Activated T-cell treated with anti-CD3 and anti-CD28 coated beads for 48 hours (primary cell): ENCODE results near the gene OR4K1.
"Not testable (repeated sequence)": the region's sequence is repeated elsewhere in the genome, so short reads cannot be mapped to it uniquely, and the experiment has no call there.

ENCODE experiments used
- DNase-seq: peaks from one replicate; pipeline ENCODE4 v3.0.0-alpha.2; 2020; ENCODE audit warnings: low read depth

The OR4K1 gene, protein sequence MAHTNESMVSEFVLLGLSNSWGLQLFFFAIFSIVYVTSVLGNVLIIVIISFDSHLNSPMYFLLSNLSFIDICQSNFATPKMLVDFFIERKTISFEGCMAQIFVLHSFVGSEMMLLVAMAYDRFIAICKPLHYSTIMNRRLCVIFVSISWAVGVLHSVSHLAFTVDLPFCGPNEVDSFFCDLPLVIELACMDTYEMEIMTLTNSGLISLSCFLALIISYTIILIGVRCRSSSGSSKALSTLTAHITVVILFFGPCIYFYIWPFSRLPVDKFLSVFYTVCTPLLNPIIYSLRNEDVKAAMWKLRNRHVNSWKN

DNA sequence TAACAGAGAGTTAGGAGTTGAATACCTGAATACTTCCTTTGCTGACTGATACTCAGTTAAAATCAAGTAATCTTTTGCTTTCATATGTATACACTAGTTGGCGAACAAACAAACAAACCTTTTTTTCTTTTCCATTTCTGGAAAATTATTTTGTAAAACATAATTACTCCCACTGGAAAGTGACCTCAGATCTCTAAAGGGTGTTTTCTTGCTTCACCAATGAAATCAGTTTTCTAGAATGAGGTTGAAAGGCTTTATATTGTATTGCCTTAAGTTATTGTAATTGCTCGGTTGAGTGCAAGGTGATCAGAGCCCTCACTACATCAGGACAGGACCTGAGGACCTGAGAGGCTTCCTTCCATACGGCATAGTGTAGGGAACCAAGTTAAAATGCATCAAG lies at the start of gene OR4K1:
TSS of gene OR4K1 (plus strand) at position 301 of the 400 bp plus-strand sequence. CDS start 4,750 bp downstream, outside the sequence.
- DNase-seq: no peak

- DNase-seq: no peak
These were observed 35.4 kb upstream of the OR4K1 start for GRCh38 chr14:19895282-19895681.

- DNase-seq: no peak
These were observed 29.7 kb upstream of the OR4K1 start for GRCh38 chr14:19900999-19901398.

GRCh38 chr14:19902409-19902808 lies 28.3 kb upstream of the OR4K1 start:
- no peak for DNase-seq

- DNase-seq: no peak
These were observed 24.1 kb upstream of the OR4K1 start for GRCh38 chr14:19906665-19907064.

DNA sequence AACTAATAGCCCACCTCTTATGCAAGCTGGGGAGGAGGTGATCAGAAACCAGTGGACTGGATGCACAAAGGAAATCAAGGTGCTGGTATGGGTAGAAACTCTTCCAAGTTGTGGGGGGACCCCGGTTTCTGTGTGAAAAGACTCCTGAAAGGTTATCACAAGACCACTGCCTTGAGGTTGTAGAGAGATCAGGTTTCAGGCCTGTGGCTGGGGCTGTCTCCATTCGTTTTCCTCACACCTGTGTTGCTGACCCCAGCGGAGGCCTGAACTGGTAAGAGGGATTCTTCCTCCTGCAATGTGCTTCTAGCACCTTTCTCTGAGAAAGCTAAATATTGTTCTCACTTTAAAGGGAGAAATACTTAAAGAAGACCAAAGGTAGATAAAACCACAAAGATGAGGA lies 19.6 kb upstream of the OR4K1 start:
- DNase-seq: no peak

DNA sequence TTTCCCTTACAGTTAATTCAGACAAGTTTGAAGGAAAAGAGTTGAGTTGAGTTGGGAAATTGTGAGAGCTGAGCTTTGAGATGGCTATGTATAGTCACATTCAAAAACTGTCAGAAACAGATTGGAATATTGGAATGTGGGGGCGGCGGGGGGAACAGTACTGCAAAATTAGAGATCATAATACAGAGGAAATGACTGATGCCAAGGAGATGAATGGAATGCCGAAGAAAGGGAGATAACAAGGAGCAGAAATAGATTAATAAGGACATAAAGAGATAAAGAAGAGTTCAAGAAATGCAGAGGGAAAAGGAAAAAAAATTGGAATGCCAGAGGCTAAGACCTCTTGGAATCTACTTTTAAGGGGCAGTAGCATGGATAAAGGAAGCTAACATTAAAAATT lies 13.5 kb upstream of the OR4K1 start:
- DNase-seq: no peak

DNA sequence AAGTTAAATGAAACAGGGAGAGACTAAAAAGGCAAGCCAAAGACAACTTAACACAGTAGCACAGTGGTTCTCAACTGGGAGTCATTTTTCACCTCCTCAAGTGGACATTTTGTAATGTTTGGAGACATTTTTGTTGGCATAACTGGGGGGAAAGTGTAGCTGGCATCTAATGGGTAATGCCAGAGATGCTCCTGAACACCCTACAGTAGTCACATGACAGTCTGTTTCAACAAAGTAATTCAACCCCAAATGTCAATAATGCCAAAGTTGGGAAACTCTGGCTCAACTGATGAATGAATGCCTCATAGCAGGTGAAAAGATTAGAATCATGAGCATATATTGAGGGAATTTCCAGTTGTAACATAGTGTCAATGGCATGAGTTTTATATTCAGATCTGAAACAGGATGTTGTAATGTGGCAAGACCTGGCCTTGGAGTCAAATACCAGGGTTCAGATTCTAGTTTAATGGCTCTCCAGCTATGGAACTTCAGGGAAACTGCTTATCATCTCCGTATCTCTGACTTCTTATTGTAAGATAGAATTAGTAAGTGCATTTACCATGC lies 12.7 kb upstream of the OR4K1 start:
- no peak for DNase-seq

DNA sequence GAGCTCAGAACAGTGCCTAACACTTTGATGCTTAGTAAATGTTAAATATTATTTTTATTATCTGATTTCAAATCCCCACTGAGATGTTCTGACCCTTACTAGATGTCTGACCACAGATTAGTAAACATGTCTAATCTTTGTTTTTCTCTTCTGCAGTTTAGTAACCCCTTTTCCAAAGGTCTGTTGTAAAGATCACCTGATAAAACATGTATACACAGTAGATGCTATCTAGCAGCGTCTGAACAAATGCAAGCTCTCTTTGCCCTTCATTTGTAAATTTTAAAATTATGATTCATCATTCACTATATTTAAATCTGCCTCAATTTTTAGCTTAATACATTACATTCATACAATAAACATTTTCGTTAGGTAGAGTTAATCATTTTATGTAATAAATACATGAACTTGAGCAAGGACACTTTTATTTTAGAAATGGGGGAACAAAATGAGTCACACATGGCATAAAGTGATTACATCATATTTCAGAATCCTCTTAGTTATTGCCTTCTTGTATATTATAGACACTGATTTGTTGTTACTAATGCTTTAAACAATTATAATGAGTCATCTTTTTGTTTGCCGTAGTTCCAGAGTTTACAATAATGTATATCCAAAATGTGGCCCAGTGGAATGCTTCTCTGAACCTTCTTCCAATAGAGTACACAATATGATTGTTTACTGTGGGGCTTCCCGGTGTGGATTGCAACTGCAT lies 12.0 kb upstream of the OR4K1 start:
- DNase-seq: no peak

DNA sequence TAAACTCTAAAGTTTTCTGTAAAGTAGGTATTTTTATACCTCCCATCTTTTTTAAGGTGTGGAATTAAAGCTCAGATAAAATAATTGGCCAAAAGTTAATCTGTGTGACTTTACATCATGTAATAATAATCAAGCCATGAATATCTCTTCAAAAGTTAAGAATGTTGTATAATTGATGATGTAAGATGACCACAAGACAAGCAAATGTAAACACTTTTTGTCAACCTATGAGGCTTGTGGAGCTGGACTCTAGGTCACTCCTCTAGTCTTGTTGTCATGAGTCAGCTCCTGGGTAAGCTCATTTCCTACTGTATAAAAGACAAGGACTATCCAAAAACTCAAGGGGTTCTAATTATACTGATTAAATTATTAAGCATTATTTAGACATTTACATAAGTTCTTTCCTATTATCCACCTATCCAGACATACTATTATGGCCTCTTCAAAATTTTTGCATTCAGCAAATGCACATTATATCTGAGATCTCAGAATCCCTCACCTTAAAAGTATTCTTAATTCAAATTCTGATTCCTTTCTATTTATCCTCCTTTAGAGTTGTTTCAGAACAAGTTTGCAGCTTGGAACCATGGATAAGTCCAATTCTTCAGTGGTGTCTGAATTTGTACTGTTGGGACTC lies 10.6 kb upstream of the OR4K1 start, which contains the start of gene OR4K5:
TSS of gene OR4K5 (plus strand) at position 587 of the 637 bp plus-strand sequence. CDS start at position 587, 0 bp downstream.
- DNase-seq: no peak

- DNase-seq: no peak
These were observed 11.0 kb downstream of the OR4K1 start for GRCh38 chr14:19941668-19942067.

GRCh38 chr14:19947413-19948090 lies 16.8 kb downstream of the OR4K1 start:
- no peak for DNase-seq

GRCh38 chr14:19949218-19949617 lies 18.5 kb downstream of the OR4K1 start:
- no peak for DNase-seq

GRCh38 chr14:19969735-19970134 lies 39.0 kb downstream of the OR4K1 start:
- not testable (repeated sequence) for DNase-seq

- DNase-seq: no peak
These were observed 44.1 kb downstream of the OR4K1 start for GRCh38 chr14:19974844-19975243.

DNA sequence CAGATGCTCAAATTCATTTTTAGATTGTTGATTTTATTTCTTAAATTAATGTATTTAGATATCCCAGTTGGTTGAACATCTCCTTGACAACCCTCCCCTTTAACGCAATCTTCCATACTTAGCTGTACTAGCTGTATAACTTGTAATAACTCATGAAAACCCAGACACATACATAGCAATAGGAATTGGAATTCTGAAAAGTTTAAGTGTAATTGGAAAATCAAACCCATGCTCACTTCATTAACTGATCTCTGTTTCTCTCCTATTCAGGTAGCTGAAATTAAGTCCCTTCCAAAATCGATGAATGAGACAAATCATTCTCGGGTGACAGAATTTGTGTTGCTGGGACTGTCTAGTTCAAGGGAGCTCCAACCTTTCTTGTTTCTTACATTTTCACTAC lies 44.6 kb downstream of the OR4K1 start, which contains the start of gene OR4K15:
TSS of gene OR4K15 (plus strand) at position 301 of the 400 bp plus-strand sequence. CDS start at position 301, 0 bp downstream.
- DNase-seq: no peak
